ENCODE data around the gene PTPRH. TPM values are rescaled to one million over a fixed set of nuclear protein-coding genes. Genes with fewer than 3 reads are reported as not detected.
"Not testable (repeated sequence)": the region's sequence is repeated elsewhere in the genome, so short reads cannot be mapped to it uniquely, and the experiment has no call there.

PTPRH gene
- total RNA-seq, 4 donors from 2014 or later, result 0.22 to 1.3 (median 0.52) TPM

DNA sequence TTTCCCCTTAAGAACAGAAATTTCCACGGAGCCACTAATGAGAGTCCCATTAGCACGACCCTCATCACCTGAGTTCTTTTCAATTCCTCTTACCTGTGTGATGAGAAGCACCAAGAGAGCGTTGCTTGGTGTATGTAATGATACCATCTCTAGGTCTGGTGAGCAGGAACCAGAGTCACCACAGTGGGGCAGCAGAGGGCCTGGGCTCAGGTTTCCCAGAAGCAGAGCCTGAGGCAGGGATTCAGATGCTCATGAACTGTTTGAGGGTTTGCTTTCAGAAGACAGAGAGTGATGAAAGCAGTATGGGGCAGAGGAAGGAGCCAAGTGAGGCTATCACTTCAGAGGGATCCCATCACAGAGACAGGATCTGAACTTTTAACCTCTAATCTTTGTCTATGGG is 3.1 kb upstream of the PTPRH start:
- no peak for DNase-seq (ENCODE audit: low spot score in 2 of 2)
- 83 to 86% methylated on average over 3 of the region's 3 CpGs for WGBS, 2 donors
- intact Hi-C loops (cut with DNase I; ENCODE audit: low total_unique reads), result no loop called here

DNA sequence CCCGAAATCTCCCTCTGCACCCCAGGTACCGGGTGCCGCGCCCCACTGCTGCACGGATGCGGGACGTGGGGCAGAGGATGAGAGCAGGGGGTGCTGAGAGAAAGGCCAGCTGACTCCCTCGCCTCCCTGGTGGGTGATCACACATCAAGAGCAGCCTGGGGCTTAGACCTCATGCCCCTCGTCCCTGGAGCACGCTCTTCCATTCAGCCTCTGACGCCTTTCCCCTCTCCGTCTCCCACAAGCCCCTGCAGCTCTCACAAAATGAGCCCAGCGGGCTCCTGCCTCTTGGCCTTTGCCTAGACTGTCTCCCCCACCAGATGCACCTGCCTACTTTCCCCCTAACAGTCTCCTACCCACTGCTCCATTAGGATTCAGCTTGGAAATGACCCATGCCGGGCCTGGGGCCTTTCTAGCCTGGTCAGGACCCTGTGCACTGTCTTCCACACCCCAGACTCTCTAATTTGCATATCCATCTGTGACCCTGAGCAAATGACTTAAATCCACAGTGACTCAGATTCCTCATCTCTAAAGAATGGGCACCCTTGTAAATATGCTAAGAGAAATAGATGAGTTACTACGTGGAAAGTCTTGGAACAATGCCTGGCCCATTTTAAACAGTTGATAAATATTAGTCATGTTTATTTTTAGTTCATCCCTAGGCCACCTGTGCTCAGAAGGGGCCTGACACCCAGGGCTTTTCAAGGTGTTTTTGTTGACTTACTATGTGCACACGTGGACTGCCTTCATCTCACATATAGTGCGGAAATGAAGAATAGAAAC is 582 bp upstream of the PTPRH start:
- no peak for DNase-seq (ENCODE audit: low spot score in 2 of 2)
- TF ChIP-seq POLR2A (IDR thresholded peaks at IDR 0.05), result no peak
- TF ChIP-seq, protein P1, sequence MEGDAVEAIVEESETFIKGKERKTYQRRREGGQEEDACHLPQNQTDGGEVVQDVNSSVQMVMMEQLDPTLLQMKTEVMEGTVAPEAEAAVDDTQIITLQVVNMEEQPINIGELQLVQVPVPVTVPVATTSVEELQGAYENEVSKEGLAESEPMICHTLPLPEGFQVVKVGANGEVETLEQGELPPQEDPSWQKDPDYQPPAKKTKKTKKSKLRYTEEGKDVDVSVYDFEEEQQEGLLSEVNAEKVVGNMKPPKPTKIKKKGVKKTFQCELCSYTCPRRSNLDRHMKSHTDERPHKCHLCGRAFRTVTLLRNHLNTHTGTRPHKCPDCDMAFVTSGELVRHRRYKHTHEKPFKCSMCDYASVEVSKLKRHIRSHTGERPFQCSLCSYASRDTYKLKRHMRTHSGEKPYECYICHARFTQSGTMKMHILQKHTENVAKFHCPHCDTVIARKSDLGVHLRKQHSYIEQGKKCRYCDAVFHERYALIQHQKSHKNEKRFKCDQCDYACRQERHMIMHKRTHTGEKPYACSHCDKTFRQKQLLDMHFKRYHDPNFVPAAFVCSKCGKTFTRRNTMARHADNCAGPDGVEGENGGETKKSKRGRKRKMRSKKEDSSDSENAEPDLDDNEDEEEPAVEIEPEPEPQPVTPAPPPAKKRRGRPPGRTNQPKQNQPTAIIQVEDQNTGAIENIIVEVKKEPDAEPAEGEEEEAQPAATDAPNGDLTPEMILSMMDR (IDR thresholded peaks at IDR 0.05), result no peak
- H3K4me3 ChIP-seq (ENCODE audit: low read depth, poor library complexity, severe bottlenecking), result no peak overlapping the region
- WGBS, 2 donors, result 49 to 60% methylated on average over 17 of the region's 17 CpGs
- intact Hi-C loops (cut with DNase I; ENCODE audit: low total_unique reads), result no loop called here

More for the DNA sequence above, 3.1 kb upstream of the PTPRH start:
- no peak for TF ChIP-seq POLR2A (IDR thresholded peaks at IDR 0.05)
- TF ChIP-seq, protein P1 (IDR thresholded peaks at IDR 0.05), result no peak
- H3K4me3 ChIP-seq (ENCODE audit: low read depth, poor library complexity, severe bottlenecking), result no peak overlapping the region

DNA sequence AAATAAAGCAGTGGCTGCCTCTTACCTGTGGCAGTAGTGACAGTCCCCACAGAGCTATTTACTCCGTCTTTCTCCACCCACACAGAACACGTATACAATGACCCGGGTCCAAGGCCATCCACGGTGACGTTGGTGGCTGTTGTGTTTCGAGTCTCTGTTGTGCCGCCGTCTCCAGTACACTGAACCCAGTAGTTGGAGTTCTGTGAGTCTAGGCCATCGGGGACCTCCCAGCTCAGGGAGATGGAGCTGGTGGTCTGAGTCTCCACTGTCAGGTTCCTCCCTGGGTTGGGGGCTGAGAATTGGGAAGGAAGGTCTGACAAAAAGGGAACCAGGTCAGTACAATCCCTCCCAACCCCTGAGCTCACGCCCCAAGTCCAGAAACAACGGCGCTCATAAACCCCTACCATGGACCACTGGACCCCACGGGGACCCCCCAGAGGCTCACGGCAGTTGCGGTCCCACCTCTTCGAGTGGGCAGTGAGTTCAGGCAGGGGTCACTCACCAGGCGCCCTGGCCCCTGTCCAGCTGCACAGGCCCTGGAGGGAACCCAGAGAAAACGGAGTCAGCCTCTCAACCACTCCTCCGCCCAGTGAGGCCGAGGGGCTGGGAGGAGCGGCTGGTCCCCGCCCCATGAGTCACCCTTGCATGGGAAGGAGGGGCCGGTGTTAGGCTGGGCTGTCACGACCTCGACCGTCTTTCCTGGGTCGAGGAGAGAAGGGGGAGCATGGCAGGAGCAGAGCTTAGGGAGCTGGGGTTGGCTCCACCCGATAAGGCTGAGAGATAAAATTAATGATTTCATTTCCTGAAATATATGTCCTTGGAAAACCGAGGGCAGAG is 2.4 kb downstream of the PTPRH start:
- H3K4me3 ChIP-seq (ENCODE audit: low read depth, poor library complexity, severe bottlenecking), result no peak overlapping the region
- peak; percentile 72 to 92 for DNase-seq (ENCODE audit: low spot score in 2 of 2)
- TF ChIP-seq POLR2A (IDR thresholded peaks at IDR 0.05), result no peak
- TF ChIP-seq, protein P1 (IDR thresholded peaks at IDR 0.05), result no peak
- WGBS, 2 donors, result 27 to 39% methylated on average over 26 to 29 of the region's 29 CpGs
- intact Hi-C loops (cut with DNase I; ENCODE audit: low total_unique reads), result no loop called here

DNA sequence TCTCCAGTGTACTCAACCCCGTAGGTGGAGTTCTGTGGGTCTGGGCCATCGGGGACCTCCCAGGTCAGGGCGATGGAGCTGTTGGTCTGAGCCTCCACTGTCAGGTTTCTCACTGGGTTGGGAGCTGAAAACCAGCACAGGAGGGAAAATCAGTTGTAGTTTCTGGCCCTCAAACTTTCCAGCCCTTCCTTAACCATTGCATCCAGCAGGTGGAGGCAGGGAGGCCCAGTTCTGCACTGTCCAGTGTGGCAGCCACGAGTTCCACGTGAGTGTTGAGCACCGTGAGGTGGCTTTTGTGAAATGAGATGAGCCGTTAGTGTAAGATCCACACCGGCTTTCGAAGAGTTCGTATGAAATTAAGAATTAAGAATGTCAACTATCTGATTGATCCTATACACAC is 7.1 kb downstream of the PTPRH start:
- intact Hi-C loops (cut with DNase I; ENCODE audit: low total_unique reads); H3K4me3 ChIP-seq (ENCODE audit: low read depth, poor library complexity, severe bottlenecking): not testable (repeated sequence)
- 67 to 82% methylated on average over 7 to 10 of the region's 10 CpGs for WGBS, 2 donors

DNA sequence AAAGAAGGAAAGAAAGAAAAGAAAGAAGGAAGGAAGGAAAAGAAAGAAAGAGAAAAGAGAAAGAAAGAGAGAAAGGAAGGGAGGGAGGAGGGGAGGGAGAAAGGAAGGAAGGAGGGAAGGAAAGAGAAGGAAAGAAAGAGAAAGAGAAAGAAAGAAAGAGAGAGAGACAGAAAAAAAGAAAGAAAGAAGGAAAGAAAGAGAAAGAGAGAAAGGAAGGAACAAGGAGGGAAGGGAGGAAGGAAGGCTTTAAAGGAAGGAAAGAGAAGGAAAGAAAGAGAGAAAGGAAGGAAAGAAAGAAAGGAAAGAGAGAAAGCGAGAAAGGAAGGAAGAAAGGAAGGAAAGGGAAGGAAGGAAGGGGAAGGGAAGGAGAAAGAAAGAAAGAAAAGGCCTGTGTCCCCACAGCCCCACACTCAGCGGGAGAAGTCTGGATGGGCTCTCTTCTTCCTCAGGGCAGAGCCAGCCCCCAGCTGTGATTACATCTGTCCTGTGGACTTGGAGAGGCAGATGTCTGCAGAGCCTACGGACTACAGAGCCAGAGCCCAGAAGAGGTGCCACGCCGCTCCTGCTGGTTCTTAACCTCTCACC is 9.6 kb downstream of the PTPRH start:
- no peak for TF ChIP-seq POLR2A (IDR thresholded peaks at IDR 0.05)
- TF ChIP-seq, protein P1 (IDR thresholded peaks at IDR 0.05), result no peak
- 72 to 74% methylated on average over 5 of the region's 5 CpGs for WGBS, 2 donors
- no peak for DNase-seq (ENCODE audit: low spot score in 2 of 2)
- no peak overlapping the region for H3K4me3 ChIP-seq (ENCODE audit: low read depth, poor library complexity, severe bottlenecking)
- intact Hi-C loops (cut with DNase I; ENCODE audit: low total_unique reads), result no loop called here

More for the DNA sequence above, 7.1 kb downstream of the PTPRH start:
- not testable (repeated sequence) for DNase-seq (ENCODE audit: low spot score in 2 of 2)

DNA sequence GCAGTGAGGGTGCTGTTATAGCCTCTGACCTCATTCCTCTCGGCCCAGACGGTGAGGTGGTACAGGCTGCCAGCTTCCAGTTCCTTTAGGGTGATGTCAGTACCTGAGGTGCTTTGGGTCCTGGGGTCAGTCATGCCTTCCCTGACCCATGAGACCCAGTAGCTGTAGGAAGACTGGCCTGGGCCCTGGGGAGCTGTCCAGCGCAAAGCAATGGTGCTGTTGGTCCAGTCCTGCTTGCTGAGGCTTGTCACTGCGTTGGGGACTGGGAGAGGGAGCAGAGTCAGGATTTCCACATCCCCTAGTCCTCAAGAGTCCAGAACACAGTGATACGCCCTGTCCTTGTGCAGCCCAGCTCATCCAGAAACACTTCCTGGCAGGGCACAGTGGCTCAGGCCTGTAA is 10.7 kb downstream of the PTPRH start:
- WGBS, 2 donors, result 64 to 66% methylated on average over 5 of the region's 5 CpGs

More for the DNA sequence above, 10.7 kb downstream of the PTPRH start:
- intact Hi-C loops (cut with DNase I; ENCODE audit: low total_unique reads), result no loop called here
- H3K4me3 ChIP-seq (ENCODE audit: low read depth, poor library complexity, severe bottlenecking), result no peak overlapping the region
- no peak for DNase-seq (ENCODE audit: low spot score in 2 of 2)
- TF ChIP-seq, protein P1 (IDR thresholded peaks at IDR 0.05), result no peak
- no peak for TF ChIP-seq POLR2A (IDR thresholded peaks at IDR 0.05)

Data from lower leg skin (tissue), 4 donors.